GM23248 (cell line): ENCODE measurements around the gene TGFBI. TPM values are rescaled to one million over a fixed set of nuclear protein-coding genes. Genes with fewer than 3 reads are reported as not detected.

Experiments used
- DNase-seq: peaks from one replicate; pipeline ENCODE4 v3.0.0-alpha.2; 2015
- H2AFZ ChIP-seq: fragments of 200-600 bp; sonication (generic); 2 replicates; pipeline ENCODE4 v1.6.1; 2016; ENCODE audit warnings: antibody characterized with exemption
- H3F3A ChIP-seq: fragments of 200-600 bp; sonication (generic); 2 replicates; pipeline ENCODE4 v1.6.1; 2016; ENCODE audit warnings: mild to moderate bottlenecking, antibody characterized with exemption, mixed run types; ENCODE audit not compliant: insufficient read depth
- H3K27ac ChIP-seq: fragments of 200-600 bp; sonication (generic); 2 replicates; pipeline ENCODE4 v1.5.1; 2016; ENCODE audit warnings: mild to moderate bottlenecking
- H3K27me3 ChIP-seq: fragments of 200-600 bp; sonication (generic); replicated peaks from 2 replicates; pipeline ENCODE4 v1.6.1; 2016; ENCODE audit warnings: mild to moderate bottlenecking; ENCODE audit not compliant: insufficient read depth
- H3K36me3 ChIP-seq: fragments of 200-600 bp; sonication (generic); 2 replicates; pipeline ENCODE4 v1.6.1; 2016; ENCODE audit warnings: low read depth, mild to moderate bottlenecking
- H3K4me1 ChIP-seq: fragments of 200-600 bp; sonication (generic); 2 replicates; pipeline ENCODE4 v1.6.1; 2016; ENCODE audit warnings: mild to moderate bottlenecking; ENCODE audit not compliant: insufficient read depth
- H3K4me2 ChIP-seq: fragments of 200-600 bp; sonication (generic); one replicate; pipeline ENCODE4 v1.6.1; 2016; ENCODE audit warnings: mild to moderate bottlenecking; ENCODE audit not compliant: unreplicated experiment
- H3K4me3 ChIP-seq: fragments of 200-600 bp; sonication (generic); 2 replicates; pipeline ENCODE4 v1.5.1; 2016; ENCODE audit warnings: mild to moderate bottlenecking
- H3K79me2 ChIP-seq: fragments of 200-600 bp; sonication (generic); 2 replicates; pipeline ENCODE4 v1.6.1; 2016; ENCODE audit warnings: mild to moderate bottlenecking; ENCODE audit not compliant: insufficient read depth
- H3K9ac ChIP-seq: fragments of 200-600 bp; sonication (generic); 2 replicates; pipeline ENCODE4 v1.6.1; 2016; ENCODE audit warnings: mild to moderate bottlenecking
- H3K9me2 ChIP-seq: fragments of 200-600 bp; sonication (generic); 2 replicates; pipeline ENCODE4 v1.6.1; 2016; ENCODE audit warnings: mixed run types, mild to moderate bottlenecking, moderate library complexity; ENCODE audit not compliant: insufficient read depth
- H3K9me3 ChIP-seq: fragments of 200-600 bp; sonication (generic); one replicate; pipeline ENCODE4 v1.6.1; 2017; ENCODE audit warnings: low read depth
- H4K20me1 ChIP-seq: fragments of 200-600 bp; sonication (generic); 2 replicates; pipeline ENCODE4 v1.6.0; 2016; ENCODE audit not compliant: insufficient read depth
- EZH2 ChIP-seq: fragments of 200-600 bp; sonication (generic); IDR thresholded peaks from 2 replicates; pipeline ENCODE4 v1.6.1; 2018; ENCODE audit warnings: antibody characterized with exemption, mild to moderate bottlenecking; ENCODE audit not compliant: insufficient read depth, poor library complexity, severe bottlenecking
- EZH2phosphoT487 ChIP-seq: fragments of 200-600 bp; sonication (generic); IDR thresholded peaks from 2 replicates; pipeline ENCODE4 v1.6.1; 2018; ENCODE audit warnings: antibody characterized with exemption, moderate library complexity, mild to moderate bottlenecking, low read depth; ENCODE audit not compliant: insufficient read depth
- WGBS, 2 experiments: methylation state at CpG; one replicate each; pipeline ENCODE4 v1.1.6; 2015 to 2017; ENCODE audit warnings: low lambda C conversion rate in 2 of 2, low coverage in 1 of 2; ENCODE audit errors: missing lambda C conversion rate in 2 of 2; 5-methylcytosine and 5-hydroxymethylcytosine counted together
- in situ Hi-C: fragments of 300-500 bp; cut with MboI; formaldehyde crosslinking; loops from 2 replicates; pipeline ENCODE4 v1.15.0; 2020
- polyA plus RNA-seq: library from polyadenylated mRNA; unstranded; fragments of >200 nt; fragmentation: Nextera tagmentation; extraction: Ambion mirVana; gene quantifications from 2 replicates; pipeline ENCODE4 v1.2.1, GENCODE V29; 2016
- total RNA-seq: library from RNA; depleted of rRNA; stranded (reverse); fragments of >200 nt; shearing (Covaris generic); gene quantifications from 2 replicates; pipeline ENCODE4 v1.2.3, GENCODE V29; 2014

The TGFBI gene
- total and polyA plus RNA-seq, 2 experiments from 2014 or later: 7,109 to 7,159 TPM

- in situ Hi-C loops: no loop called here
- no peaks in the 10 kb centered on the region for H4K20me1 ChIP-seq
- H3K4me3 ChIP-seq: no peak overlapping the region
- H2AFZ ChIP-seq: no peak overlapping the region
- no peaks in the 10 kb centered on the region for H3K27me3 ChIP-seq
- H3K4me2 ChIP-seq: no peak overlapping the region
- H3F3A ChIP-seq: peaks cover 77% of the 10 kb centered on the region
- H3K9me2 ChIP-seq: no peaks in the 10 kb centered on the region
- H3K9me3 ChIP-seq: no peaks in the 10 kb centered on the region
- peak overlapping the region; percentile 65 for H3K27ac ChIP-seq
- no peaks in the 10 kb centered on the region for H3K79me2 ChIP-seq
- no peak for DNase-seq
- peaks cover 76% of the 10 kb centered on the region for H3K4me1 ChIP-seq
- 92 to 93% methylated on average over 6 of the region's 6 CpGs for WGBS, 2 experiments
- TF ChIP-seq EZH2: no peak
- no peak for TF ChIP-seq EZH2phosphoT487
- no peaks in the 10 kb centered on the region for H3K36me3 ChIP-seq
- H3K9ac ChIP-seq: no peak overlapping the region
Observed at GRCh38 chr5:135998889-135999288, 29.9 kb upstream of the TGFBI start.

GRCh38 chr5:135999406-136000139 is 29.2 kb upstream of the TGFBI start:
- H3K9ac ChIP-seq: no peak overlapping the region
- TF ChIP-seq EZH2phosphoT487 (no peak), EZH2 (no peak)
- in situ Hi-C loops: no loop called here
- peaks cover 76% of the 10 kb centered on the region for H3K4me1 ChIP-seq
- no peaks in the 10 kb centered on the region for H3K9me2 ChIP-seq
- peak; percentile 73 for DNase-seq
- H2AFZ ChIP-seq: no peak overlapping the region
- no peaks in the 10 kb centered on the region for H3K36me3 ChIP-seq
- H3K9me3 ChIP-seq: no peaks in the 10 kb centered on the region
- H3F3A ChIP-seq: peaks cover 76% of the 10 kb centered on the region
- H3K27me3 ChIP-seq: no peaks in the 10 kb centered on the region
- H3K4me3 ChIP-seq: no peak overlapping the region
- H3K79me2 ChIP-seq: no peaks in the 10 kb centered on the region
- H4K20me1 ChIP-seq: no peaks in the 10 kb centered on the region
- no peak overlapping the region for H3K4me2 ChIP-seq
- 59 to 60% methylated on average over 8 of the region's 8 CpGs for WGBS, 2 experiments
- H3K27ac ChIP-seq: peak overlapping the region; percentile 65

DNA sequence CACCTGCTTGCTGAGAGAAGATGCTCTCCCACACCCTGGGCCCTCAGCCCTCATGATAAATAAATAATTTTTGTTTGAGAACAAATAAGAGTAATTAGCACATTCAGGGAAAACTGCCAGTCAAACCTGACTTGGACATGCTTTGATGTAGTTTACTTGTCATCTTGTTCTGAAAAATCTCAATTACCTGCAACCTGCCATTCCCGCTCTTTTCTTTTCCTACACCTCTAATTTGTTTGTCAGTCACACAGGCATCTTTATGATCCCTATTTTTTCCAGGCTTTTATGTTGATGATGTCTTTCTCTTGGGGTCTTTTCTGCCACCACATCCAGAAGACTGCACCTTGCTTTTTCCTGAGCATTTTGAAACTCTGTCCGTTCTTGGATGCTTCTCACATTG is 28.6 kb upstream of the TGFBI start:
- Histone ChIP-seq H3K4me2 (peak overlapping the region; percentile 12), H3K4me1 (peaks cover 76% of the 10 kb centered on the region), H3K9me2 (no peaks in the 10 kb centered on the region), H3K27me3 (no peaks in the 10 kb centered on the region), H3K9ac (no peak overlapping the region), H3K4me3 (no peak overlapping the region), H3K9me3 (no peaks in the 10 kb centered on the region), H2AFZ (no peak overlapping the region), H3F3A (peaks cover 77% of the 10 kb centered on the region), H3K27ac (peak overlapping the region; percentile 91), H4K20me1 (no peaks in the 10 kb centered on the region), H3K79me2 (no peaks in the 10 kb centered on the region), H3K36me3 (no peaks in the 10 kb centered on the region)
- DNase-seq: no peak
- in situ Hi-C loops: no loop called here
- TF ChIP-seq EZH2 (no peak), EZH2phosphoT487 (no peak)
- WGBS, 2 experiments: 97 to 98% methylated on average over 2 of the region's 2 CpGs

DNA sequence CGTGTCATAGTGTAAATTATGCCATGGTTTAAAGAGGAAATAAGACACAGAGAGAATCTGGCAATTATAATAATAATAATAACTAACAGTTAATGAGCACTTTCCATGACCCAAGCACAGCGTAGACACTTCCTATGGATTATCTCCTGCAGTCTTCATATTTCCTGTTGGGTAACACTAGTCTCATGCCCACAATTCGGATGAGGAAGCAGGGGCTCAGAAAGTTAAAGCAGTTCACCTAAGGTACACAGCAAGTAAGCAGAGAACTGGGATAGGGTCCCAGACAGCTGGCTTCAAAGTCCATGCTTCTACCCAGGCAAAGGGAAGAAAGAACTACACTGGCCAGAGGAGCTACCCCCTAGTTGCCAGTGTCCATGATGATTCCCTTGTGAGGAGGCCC is 27.9 kb upstream of the TGFBI start:
- H4K20me1 ChIP-seq: no peaks in the 10 kb centered on the region
- peaks cover 77% of the 10 kb centered on the region for H3F3A ChIP-seq
- H3K9me3 ChIP-seq: no peaks in the 10 kb centered on the region
- in situ Hi-C loops: no loop called here
- peak overlapping the region; percentile 62 for H3K9ac ChIP-seq
- no peak overlapping the region for H2AFZ ChIP-seq
- no peak for TF ChIP-seq EZH2phosphoT487
- no peak for TF ChIP-seq EZH2
- no peaks in the 10 kb centered on the region for H3K36me3 ChIP-seq
- peak overlapping the region; percentile 37 for H3K4me2 ChIP-seq
- H3K27ac ChIP-seq: peak overlapping the region; percentile 91
- H3K79me2 ChIP-seq: no peaks in the 10 kb centered on the region
- WGBS, 2 experiments: 91 to 97% methylated on average over 3 of the region's 3 CpGs
- no peaks in the 10 kb centered on the region for H3K9me2 ChIP-seq
- no peaks in the 10 kb centered on the region for H3K27me3 ChIP-seq
- DNase-seq: no peak
- peaks cover 77% of the 10 kb centered on the region for H3K4me1 ChIP-seq
- H3K4me3 ChIP-seq: no peak overlapping the region
